Gastroesophageal sphincter (tissue), 3 donors: ENCODE results near the gene ARID1B.

ENCODE experiments used
- POLR2A ChIP-seq, 2 donors: fragments of 450-650 bp; IDR thresholded peaks; one replicate each; pipeline ENCODE4 v1.6.1; 2017; ENCODE audit warnings: antibody characterized with exemption in 2 of 2, mild to moderate bottlenecking in 2 of 2, moderate library complexity in 1 of 2
- POLR2AphosphoS5 ChIP-seq: sonication (generic); formaldehyde crosslinking; IDR thresholded peaks from one replicate; pipeline ENCODE4 v1.6.1; 2017; ENCODE audit warnings: antibody characterized with exemption
- TF ChIP-seq, protein P1 (sequence below), 4 experiments: fragments of 200-600 bp in 2 of 4; fragments of 450-650 bp in 2 of 4; sonication (generic) in 1 of 4; IDR thresholded peaks; one replicate each; pipeline ENCODE4 v1.5.1; 2017 to 2019; ENCODE audit warnings: antibody characterized with exemption in 4 of 4, mild to moderate bottlenecking in 2 of 4, moderate library complexity in 2 of 4

DNA sequence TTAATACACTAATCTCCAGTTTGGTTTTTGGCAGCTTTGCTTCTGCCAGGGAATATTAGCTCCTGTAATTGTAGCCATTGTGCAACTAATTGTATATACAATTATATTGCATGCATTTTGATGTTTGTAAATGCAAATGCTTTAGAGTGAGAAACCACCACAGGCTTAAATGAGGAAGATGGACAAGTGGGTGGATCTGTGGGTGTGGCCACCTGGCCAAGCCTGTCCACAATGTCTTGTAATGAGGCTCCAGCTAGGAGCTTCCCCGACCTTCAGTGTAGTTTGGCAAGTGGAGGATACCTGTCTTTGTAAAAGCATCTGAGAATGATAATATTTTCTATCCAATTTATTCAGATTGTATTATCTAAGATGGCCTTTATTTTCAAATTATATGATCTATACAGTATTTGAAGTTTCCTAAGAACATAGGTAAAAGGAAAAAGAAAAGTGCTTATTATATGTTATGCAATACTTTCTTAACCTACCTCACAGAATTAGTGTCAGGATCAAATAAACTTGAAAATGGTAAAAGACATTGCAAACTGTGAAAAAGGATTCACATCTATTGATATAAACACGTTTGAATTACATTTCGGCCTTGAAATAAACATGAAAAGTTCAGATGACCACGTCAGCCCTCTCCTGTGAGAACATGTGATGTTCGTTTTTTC is 49.3 kb upstream of the ARID1B start:
- TF ChIP-seq POLR2A (IDR thresholded peaks at IDR 0.05) = no peak
- no peak for TF ChIP-seq POLR2AphosphoS5
- TF ChIP-seq, protein P1, sequence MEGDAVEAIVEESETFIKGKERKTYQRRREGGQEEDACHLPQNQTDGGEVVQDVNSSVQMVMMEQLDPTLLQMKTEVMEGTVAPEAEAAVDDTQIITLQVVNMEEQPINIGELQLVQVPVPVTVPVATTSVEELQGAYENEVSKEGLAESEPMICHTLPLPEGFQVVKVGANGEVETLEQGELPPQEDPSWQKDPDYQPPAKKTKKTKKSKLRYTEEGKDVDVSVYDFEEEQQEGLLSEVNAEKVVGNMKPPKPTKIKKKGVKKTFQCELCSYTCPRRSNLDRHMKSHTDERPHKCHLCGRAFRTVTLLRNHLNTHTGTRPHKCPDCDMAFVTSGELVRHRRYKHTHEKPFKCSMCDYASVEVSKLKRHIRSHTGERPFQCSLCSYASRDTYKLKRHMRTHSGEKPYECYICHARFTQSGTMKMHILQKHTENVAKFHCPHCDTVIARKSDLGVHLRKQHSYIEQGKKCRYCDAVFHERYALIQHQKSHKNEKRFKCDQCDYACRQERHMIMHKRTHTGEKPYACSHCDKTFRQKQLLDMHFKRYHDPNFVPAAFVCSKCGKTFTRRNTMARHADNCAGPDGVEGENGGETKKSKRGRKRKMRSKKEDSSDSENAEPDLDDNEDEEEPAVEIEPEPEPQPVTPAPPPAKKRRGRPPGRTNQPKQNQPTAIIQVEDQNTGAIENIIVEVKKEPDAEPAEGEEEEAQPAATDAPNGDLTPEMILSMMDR (IDR thresholded peaks at IDR 0.05) = no peak
